Uterus (tissue), 2 donors: ENCODE data around the gene PTGDS.

Experiments
- POLR2A ChIP-seq, 2 donors: fragments of 450-650 bp; IDR thresholded peaks; one replicate each; pipeline ENCODE4 v1.6.1; 2016; ENCODE audit warnings: antibody characterized with exemption in 2 of 2, mild to moderate bottlenecking in 1 of 2, moderate library complexity in 1 of 2
- TF ChIP-seq, protein P1 (sequence below), 4 experiments: fragments of 200-600 bp in 2 of 4; fragments of 450-650 bp in 2 of 4; sonication (generic) in 2 of 4; IDR thresholded peaks; one replicate each; pipeline ENCODE4 v1.5.1; 2016 to 2019; ENCODE audit warnings: antibody characterized with exemption in 4 of 4, mild to moderate bottlenecking in 2 of 4, moderate library complexity in 1 of 4

DNA sequence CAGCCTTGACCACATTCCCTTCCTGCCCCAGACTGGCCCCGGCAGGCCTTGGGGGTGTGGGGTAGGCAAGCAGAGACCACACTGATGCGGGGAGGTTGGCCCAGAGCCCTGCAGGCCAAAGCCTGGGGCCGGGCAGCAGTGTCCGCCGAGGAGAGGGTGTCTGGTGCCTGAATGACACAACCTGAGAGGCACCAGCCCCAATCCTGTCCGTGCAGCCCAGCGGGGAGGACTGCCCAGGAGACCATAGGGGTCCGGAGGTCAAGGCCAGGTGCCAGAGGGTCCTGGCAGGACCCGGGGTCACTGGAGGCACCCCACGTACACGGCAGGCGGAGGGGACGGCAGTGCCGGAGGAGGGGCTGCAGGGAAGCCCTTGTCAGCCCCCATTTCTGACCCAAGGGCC lies 5.6 kb upstream of the PTGDS start:
- TF ChIP-seq, protein P1, sequence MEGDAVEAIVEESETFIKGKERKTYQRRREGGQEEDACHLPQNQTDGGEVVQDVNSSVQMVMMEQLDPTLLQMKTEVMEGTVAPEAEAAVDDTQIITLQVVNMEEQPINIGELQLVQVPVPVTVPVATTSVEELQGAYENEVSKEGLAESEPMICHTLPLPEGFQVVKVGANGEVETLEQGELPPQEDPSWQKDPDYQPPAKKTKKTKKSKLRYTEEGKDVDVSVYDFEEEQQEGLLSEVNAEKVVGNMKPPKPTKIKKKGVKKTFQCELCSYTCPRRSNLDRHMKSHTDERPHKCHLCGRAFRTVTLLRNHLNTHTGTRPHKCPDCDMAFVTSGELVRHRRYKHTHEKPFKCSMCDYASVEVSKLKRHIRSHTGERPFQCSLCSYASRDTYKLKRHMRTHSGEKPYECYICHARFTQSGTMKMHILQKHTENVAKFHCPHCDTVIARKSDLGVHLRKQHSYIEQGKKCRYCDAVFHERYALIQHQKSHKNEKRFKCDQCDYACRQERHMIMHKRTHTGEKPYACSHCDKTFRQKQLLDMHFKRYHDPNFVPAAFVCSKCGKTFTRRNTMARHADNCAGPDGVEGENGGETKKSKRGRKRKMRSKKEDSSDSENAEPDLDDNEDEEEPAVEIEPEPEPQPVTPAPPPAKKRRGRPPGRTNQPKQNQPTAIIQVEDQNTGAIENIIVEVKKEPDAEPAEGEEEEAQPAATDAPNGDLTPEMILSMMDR (IDR thresholded peaks at IDR 0.05) = no peak
- no peak for TF ChIP-seq POLR2A (IDR thresholded peaks at IDR 0.05)
